H1 (cell line): ENCODE measurements around the gene CDH8.
"Not testable (repeated sequence)": the region's sequence is repeated elsewhere in the genome, so short reads cannot be mapped to it uniquely, and the experiment has no call there.

Experiments
- FOSL1 ChIP-seq: IDR thresholded peaks from 2 replicates; pipeline ENCODE4 v1.6.1; 2011; ENCODE audit warnings: mild to moderate bottlenecking, low read depth, low read length, moderate library complexity; ENCODE audit not compliant: insufficient read depth
- GABPA ChIP-seq: IDR thresholded peaks from 2 replicates; pipeline ENCODE4 v1.6.1; 2011; ENCODE audit warnings: mild to moderate bottlenecking, low read length, moderate library complexity, borderline replicate concordance; ENCODE audit not compliant: insufficient read depth
- TF ChIP-seq, protein P1 (sequence below), 3 experiments: IDR thresholded peaks; 1 replicate in 2 of 3; 2 replicates in 1 of 3; pipeline versions ENCODE4 v1.5.1 to v1.6.1; 2011; ENCODE audit warnings: low read length in 3 of 3, mild to moderate bottlenecking in 3 of 3, inconsistent platforms in 2 of 3, low read depth in 1 of 3, moderate library complexity in 1 of 3; ENCODE audit not compliant: insufficient read depth in 1 of 3; ENCODE audit errors: control extremely low read depth in 1 of 3

DNA sequence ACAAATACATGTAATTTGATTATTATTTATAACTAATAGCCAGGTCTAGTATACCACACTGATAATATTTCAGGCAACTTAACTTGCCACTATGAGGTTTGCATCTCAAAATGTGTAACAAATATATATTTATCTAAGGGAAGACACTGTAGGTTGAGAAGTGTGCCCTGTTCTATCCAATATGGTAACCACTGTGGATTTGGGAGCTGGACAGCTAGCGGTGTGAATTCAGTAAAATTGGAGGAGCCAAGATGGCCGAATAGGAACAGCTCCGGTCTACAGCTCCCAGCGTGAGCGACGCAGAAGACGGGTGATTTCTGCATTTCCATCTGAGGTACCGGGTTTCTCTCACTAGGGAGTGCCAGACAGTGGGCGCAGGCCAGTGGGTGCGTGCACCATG is 235.0 kb downstream of the CDH8 start:
- TF ChIP-seq GABPA, FOSL1: not testable (repeated sequence)
- TF ChIP-seq, protein P1, sequence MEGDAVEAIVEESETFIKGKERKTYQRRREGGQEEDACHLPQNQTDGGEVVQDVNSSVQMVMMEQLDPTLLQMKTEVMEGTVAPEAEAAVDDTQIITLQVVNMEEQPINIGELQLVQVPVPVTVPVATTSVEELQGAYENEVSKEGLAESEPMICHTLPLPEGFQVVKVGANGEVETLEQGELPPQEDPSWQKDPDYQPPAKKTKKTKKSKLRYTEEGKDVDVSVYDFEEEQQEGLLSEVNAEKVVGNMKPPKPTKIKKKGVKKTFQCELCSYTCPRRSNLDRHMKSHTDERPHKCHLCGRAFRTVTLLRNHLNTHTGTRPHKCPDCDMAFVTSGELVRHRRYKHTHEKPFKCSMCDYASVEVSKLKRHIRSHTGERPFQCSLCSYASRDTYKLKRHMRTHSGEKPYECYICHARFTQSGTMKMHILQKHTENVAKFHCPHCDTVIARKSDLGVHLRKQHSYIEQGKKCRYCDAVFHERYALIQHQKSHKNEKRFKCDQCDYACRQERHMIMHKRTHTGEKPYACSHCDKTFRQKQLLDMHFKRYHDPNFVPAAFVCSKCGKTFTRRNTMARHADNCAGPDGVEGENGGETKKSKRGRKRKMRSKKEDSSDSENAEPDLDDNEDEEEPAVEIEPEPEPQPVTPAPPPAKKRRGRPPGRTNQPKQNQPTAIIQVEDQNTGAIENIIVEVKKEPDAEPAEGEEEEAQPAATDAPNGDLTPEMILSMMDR (IDR thresholded peaks at IDR 0.05; ENCODE audit: control extremely low read depth in 1 of 3, insufficient read depth in 1 of 3, low read depth in 1 of 3, low read length in 3 of 3) = not testable (repeated sequence)
